Body of pancreas (tissue), 4 donors: ENCODE results near the gene PIMREG.

ENCODE experiments used
- CTCF ChIP-seq, 7 experiments: fragments of 450-650 bp in 4 of 7; fragments of 200-600 bp in 3 of 7; sonication (generic) in 3 of 7; IDR thresholded peaks; one replicate each; pipeline ENCODE4 v1.5.1; 2016 to 2019; ENCODE audit warnings: antibody characterized with exemption in 7 of 7
- POLR2A ChIP-seq, 3 donors: fragments of 450-650 bp; IDR thresholded peaks; one replicate each; pipeline ENCODE4 v1.6.1; 2016; ENCODE audit warnings: antibody characterized with exemption in 3 of 3, mild to moderate bottlenecking in 2 of 3

DNA sequence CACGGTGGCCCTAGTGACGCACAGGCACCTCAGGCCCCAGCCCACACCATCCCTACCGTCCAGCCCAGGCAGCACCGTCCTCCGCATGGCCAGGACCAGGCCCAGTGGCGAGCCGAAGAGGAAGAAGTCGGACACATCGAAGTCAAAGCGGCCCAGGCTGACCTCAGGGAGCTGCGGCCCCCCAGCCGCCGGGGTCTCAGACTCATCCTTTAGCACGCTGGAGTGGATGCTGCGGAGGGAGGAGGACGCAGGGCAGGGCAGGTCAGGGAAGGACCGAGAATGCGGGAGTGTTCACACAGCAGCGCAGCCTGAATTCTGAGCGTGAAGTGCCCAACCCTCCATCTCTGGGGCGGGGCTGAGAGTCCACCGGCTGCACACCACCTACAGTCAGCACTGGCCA is 30.1 kb downstream of the PIMREG start:
- TF ChIP-seq CTCF (IDR thresholded peaks at IDR 0.05) (no peak), POLR2A (IDR thresholded peaks at IDR 0.05) (no peak)
